Gastrocnemius medialis (tissue), 4 donors: ENCODE results near the gene TBRG4. TPM values are rescaled to one million over a fixed set of nuclear protein-coding genes. Genes with fewer than 3 reads are reported as not detected.

Experiments
- ATAC-seq, 2 donors: fragments of 150-250 bp; one replicate each; pipeline ENCODE4 v1.9.1; 2016
- DNase-seq, 2 donors: peaks; one replicate each; pipeline ENCODE4 v3.0.0-alpha.2; 2019
- H3K27ac ChIP-seq, 4 donors: fragments of 200-600 bp; sonication (generic); 1 replicate in 1 of 4; 2 replicates in 3 of 4; pipeline ENCODE4 v1.5.1; 2016 to 2018; ENCODE audit warnings: mild to moderate bottlenecking in 2 of 4, moderate library complexity in 1 of 4
- H3K27me3 ChIP-seq, 3 donors: fragments of 200-600 bp; sonication (generic) in 2 of 3; 1 replicate in 1 of 3; 2 replicates in 2 of 3; pipeline versions ENCODE4 v1.5.1 to v1.6.0; 2016 to 2019; ENCODE audit warnings: mild to moderate bottlenecking in 1 of 3, moderate library complexity in 1 of 3
- H3K36me3 ChIP-seq, 2 donors: fragments of 200-600 bp; sonication (generic) in 1 of 2; one replicate each; pipeline ENCODE4 v1.5.1; 2017 to 2018
- H3K4me1 ChIP-seq, 2 donors: fragments of 200-600 bp; sonication (generic) in 1 of 2; one replicate each; pipeline ENCODE4 v1.5.1; 2016 to 2017; ENCODE audit warnings: mild to moderate bottlenecking in 2 of 2
- H3K4me3 ChIP-seq, 4 donors: fragments of 200-600 bp; sonication (generic) in 3 of 4; 1 replicate in 1 of 4; 2 replicates in 3 of 4; pipeline ENCODE4 v1.5.1; 2016 to 2019; ENCODE audit warnings: mild to moderate bottlenecking in 2 of 4
- H3K9me3 ChIP-seq, 3 donors: fragments of 200-600 bp; sonication (generic) in 2 of 3; 1 replicate in 1 of 3; 2 replicates in 2 of 3; pipeline ENCODE4 v1.5.1; 2016 to 2019
- POLR2A ChIP-seq, 2 donors: fragments of 450-650 bp; IDR thresholded peaks; one replicate each; pipeline ENCODE4 v1.6.1; 2017; ENCODE audit warnings: antibody characterized with exemption in 2 of 2, mild to moderate bottlenecking in 2 of 2, moderate library complexity in 2 of 2
- in situ Hi-C, 4 donors: fragments of 200-750 bp; cut with MboI; loops; one replicate each; pipeline versions ENCODE4 v1.15.0 to v1.8.0; 2017; ENCODE audit warnings: low sequenced_read_pairs in 4 of 4
- intact Hi-C: fragments of 100-400 bp; cut with DNase I; formaldehyde crosslinking; loops from one replicate; pipeline ENCODE4 v1.15.1; 2023; ENCODE audit warnings: low total_unique reads
- total RNA-seq, 4 donors: library from RNA; depleted of rRNA; stranded (reverse); fragments of >200 nt; gene quantifications; one replicate each; pipeline versions ENCODE4 v1.1.0 to v1.2.3, GENCODE V29; 2016
- TF ChIP-seq, protein P1 (sequence below), 5 experiments: fragments of 450-650 bp in 3 of 5; fragments of 200-600 bp in 2 of 5; sonication (generic) in 2 of 5; IDR thresholded peaks in 4 of 5; conservative IDR thresholded peaks in 1 of 5; 1 replicate in 4 of 5; 2 replicates in 1 of 5; pipeline ENCODE4 v1.5.1; 2016 to 2019; ENCODE audit warnings: antibody characterized with exemption in 5 of 5, mild to moderate bottlenecking in 3 of 5, moderate library complexity in 3 of 5

TBRG4 gene
- total RNA-seq, 4 donors from 2014 or later: 74.3 to 105 (median 92.7) TPM

GRCh38 chr7:45072131-45073030 lies 39.1 kb downstream of the TBRG4 start:
- Histone ChIP-seq H3K9me3 (no peaks in the 10 kb centered on the region), H3K36me3 (peaks cover 0 to 86% of the 10 kb centered on the region in 2 donors), H3K27ac (no peak overlapping the region), H3K4me3 (no peak overlapping the region), H3K4me1 (no peaks in the 10 kb centered on the region), H3K27me3 (no peaks in the 10 kb centered on the region)
- ATAC-seq: no peak
- in situ Hi-C loops: no loop called here
- intact Hi-C loops: no loop called here
- no peak for TF ChIP-seq POLR2A (IDR thresholded peaks at IDR 0.05)
- TF ChIP-seq, protein P1, sequence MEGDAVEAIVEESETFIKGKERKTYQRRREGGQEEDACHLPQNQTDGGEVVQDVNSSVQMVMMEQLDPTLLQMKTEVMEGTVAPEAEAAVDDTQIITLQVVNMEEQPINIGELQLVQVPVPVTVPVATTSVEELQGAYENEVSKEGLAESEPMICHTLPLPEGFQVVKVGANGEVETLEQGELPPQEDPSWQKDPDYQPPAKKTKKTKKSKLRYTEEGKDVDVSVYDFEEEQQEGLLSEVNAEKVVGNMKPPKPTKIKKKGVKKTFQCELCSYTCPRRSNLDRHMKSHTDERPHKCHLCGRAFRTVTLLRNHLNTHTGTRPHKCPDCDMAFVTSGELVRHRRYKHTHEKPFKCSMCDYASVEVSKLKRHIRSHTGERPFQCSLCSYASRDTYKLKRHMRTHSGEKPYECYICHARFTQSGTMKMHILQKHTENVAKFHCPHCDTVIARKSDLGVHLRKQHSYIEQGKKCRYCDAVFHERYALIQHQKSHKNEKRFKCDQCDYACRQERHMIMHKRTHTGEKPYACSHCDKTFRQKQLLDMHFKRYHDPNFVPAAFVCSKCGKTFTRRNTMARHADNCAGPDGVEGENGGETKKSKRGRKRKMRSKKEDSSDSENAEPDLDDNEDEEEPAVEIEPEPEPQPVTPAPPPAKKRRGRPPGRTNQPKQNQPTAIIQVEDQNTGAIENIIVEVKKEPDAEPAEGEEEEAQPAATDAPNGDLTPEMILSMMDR (IDR thresholded peaks at IDR 0.05 in 4 of 5, conservative IDR thresholded peaks at IDR 0.05 in 1 of 5): no peak
- no peak for DNase-seq

DNA sequence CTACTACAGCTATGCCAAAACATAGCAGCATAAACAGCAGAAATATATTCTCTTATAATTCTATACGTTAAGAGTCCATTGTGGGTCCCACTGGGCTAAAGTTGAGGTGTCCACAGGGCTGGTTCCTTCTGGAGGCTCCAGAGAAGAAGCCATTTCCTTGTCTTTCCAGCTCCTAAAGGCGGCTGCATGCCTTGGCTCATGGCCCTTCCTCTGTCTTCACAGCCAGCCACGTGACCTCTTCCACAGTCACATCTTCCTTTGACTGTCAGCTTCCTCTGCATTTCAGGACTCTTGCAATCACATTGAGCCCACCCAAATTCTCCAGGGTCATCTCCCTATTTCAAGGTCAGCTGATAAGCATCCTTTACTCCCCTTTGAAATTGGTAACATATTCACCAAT lies 40.0 kb downstream of the TBRG4 start:
- Histone ChIP-seq H3K4me3 (no peak overlapping the region), H3K4me1 (no peaks in the 10 kb centered on the region), H3K27ac (no peak overlapping the region), H3K27me3 (no peaks in the 10 kb centered on the region), H3K36me3 (peaks cover 0 to 78% of the 10 kb centered on the region in 2 donors), H3K9me3 (no peaks in the 10 kb centered on the region)
- in situ Hi-C loops: no loop called here
- TF ChIP-seq, protein P1 (IDR thresholded peaks at IDR 0.05 in 4 of 5, conservative IDR thresholded peaks at IDR 0.05 in 1 of 5): no peak
- no peak for TF ChIP-seq POLR2A (IDR thresholded peaks at IDR 0.05)
- ATAC-seq: no peak
- DNase-seq: no peak
- intact Hi-C loops: no loop called here

DNA sequence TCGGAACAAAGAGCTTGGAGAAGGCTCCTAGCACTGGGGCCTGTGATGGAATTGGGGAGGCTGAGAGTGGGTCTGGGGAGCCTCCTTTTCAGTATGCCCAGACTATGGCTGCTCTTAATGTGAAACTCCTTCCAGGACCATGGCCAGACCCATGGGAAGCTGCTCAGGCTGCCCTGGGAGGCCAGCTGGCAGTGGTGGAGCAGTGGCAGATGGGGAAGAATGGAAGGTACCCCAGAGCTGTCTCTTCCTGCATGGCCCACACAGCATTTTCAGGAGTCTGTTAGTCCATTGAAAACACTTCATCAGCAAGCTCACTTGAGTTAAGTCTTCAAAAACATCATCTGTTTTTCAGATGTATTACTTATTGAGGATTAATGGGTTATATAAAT lies 41.2 kb downstream of the TBRG4 start:
- Histone ChIP-seq H3K4me3 (no peak overlapping the region), H3K36me3 (peaks cover 0 to 71% of the 10 kb centered on the region in 2 donors), H3K27ac (no peak overlapping the region), H3K27me3 (no peaks in the 10 kb centered on the region), H3K4me1 (no peaks in the 10 kb centered on the region), H3K9me3 (no peaks in the 10 kb centered on the region)
- TF ChIP-seq, protein P1 (IDR thresholded peaks at IDR 0.05 in 4 of 5, conservative IDR thresholded peaks at IDR 0.05 in 1 of 5): no peak
- no peak for TF ChIP-seq POLR2A (IDR thresholded peaks at IDR 0.05)
- intact Hi-C loops: no loop called here
- no peak for ATAC-seq
- DNase-seq: no peak
- in situ Hi-C loops: no loop called here

- Histone ChIP-seq H3K27ac (no peak overlapping the region), H3K36me3 (peaks cover 0 to 69% of the 10 kb centered on the region in 2 donors), H3K4me3 (no peak overlapping the region), H3K4me1 (no peaks in the 10 kb centered on the region), H3K27me3 (no peaks in the 10 kb centered on the region), H3K9me3 (no peaks in the 10 kb centered on the region)
- in situ Hi-C loops: no loop called here
- DNase-seq: no peak
- intact Hi-C loops: no loop called here
- no peak for TF ChIP-seq POLR2A (IDR thresholded peaks at IDR 0.05)
- TF ChIP-seq, protein P1 (IDR thresholded peaks at IDR 0.05 in 4 of 5, conservative IDR thresholded peaks at IDR 0.05 in 1 of 5): no peak
- no peak for ATAC-seq
Observed at GRCh38 chr7:45069444-45070253, 41.8 kb downstream of the TBRG4 start.
